ENCODE data around the gene EPS8L3. TPM values are rescaled to one million over a fixed set of nuclear protein-coding genes. Genes with fewer than 3 reads are reported as not detected.
"Not testable (repeated sequence)": the region's sequence is repeated elsewhere in the genome, so short reads cannot be mapped to it uniquely, and the experiment has no call there.

EPS8L3 gene
- total RNA-seq, 1 experiment from 2014 or later = not detected

- DNase-seq (ENCODE audit: low read depth, low spot score) = no peak
Measured at GRCh38 chr1:109768335-109768650, 4.6 kb upstream of the EPS8L3 start.

GRCh38 chr1:109767637-109768334, 4.1 kb upstream of the EPS8L3 start:
- TF ChIP-seq REST (IDR thresholded peaks at IDR 0.05; ENCODE audit: insufficient read depth in 1 of 2, low read depth in 2 of 2, low read length in 1 of 2) (no peak), POLR2AphosphoS5 (IDR thresholded peaks at IDR 0.05; ENCODE audit: low read depth, low read length) (no peak), SIN3A (IDR thresholded peaks at IDR 0.05; ENCODE audit: borderline replicate concordance, insufficient read depth, low read depth, low read length) (no peak), TCF7L2 (IDR thresholded peaks at IDR 0.05; ENCODE audit: low read depth, low read length) (no peak), CTCF (IDR thresholded peaks at IDR 0.05) (no peak)
- Histone ChIP-seq H3K27ac (ENCODE audit: low read length) (no peak overlapping the region), H3K27me3 (ENCODE audit: control insufficient read depth, insufficient read depth, low read length) (no peaks in the 10 kb centered on the region), H3K4me1 (ENCODE audit: control insufficient read depth, insufficient read depth, low read length) (peaks cover 6% of the 10 kb centered on the region; the same call in 1 of the 2 replicates), H3K4me3 (ENCODE audit: low read depth in 2 of 2, low read length in 2 of 2) (no peak overlapping the region), H3K36me3 (ENCODE audit: control insufficient read depth, insufficient read depth, low read length) (no peaks in the 10 kb centered on the region), H3K9me3 (ENCODE audit: control insufficient read depth, insufficient read depth, low read depth, low read length) (no peaks in the 10 kb centered on the region)
- BruUV-seq (replicated peaks) = no TSS peak
- intact Hi-C loops (cut with micrococcal nuclease; ENCODE audit: unreplicated experiment) (no loop called here), in situ Hi-C loops (cut with HindIII; ENCODE audit: low pct_unique_long_range_greater_than_20kb, low sequenced_read_pairs) (no loop called here)
- ATAC-seq (no peak), DNase-seq (ENCODE audit: low read depth, low spot score) (no peak)
- POLR2A ChIA-PET = no interaction called here
- CTCF ChIA-PET = interaction anchor here (0.5 kb wide), 1 partner anchor 54 kb away, joined by 3 read pairs; no protein-coding TSS in a partner anchor

More at GRCh38 chr1:109768335-109768650, 4.6 kb upstream of the EPS8L3 start:
- no peak for ATAC-seq
- in situ Hi-C loops (cut with HindIII; ENCODE audit: low pct_unique_long_range_greater_than_20kb, low sequenced_read_pairs) (no loop called here), intact Hi-C loops (cut with micrococcal nuclease; ENCODE audit: unreplicated experiment) (no loop called here)
- BruUV-seq (replicated peaks) = no TSS peak
- peaks cover 1% of the 10 kb centered on the region; the same call in 1 of the 2 replicates for H3K4me1 ChIP-seq (ENCODE audit: control insufficient read depth, insufficient read depth, low read length)
- no peaks in the 10 kb centered on the region for H3K27me3 ChIP-seq (ENCODE audit: control insufficient read depth, insufficient read depth, low read length)
- H3K36me3 ChIP-seq (ENCODE audit: control insufficient read depth, insufficient read depth, low read length) = no peaks in the 10 kb centered on the region
- H3K4me3 ChIP-seq (ENCODE audit: low read depth in 2 of 2, low read length in 2 of 2) = no peak overlapping the region
- TF ChIP-seq POLR2AphosphoS5 (IDR thresholded peaks at IDR 0.05; ENCODE audit: low read depth, low read length) (no peak), SIN3A (IDR thresholded peaks at IDR 0.05; ENCODE audit: borderline replicate concordance, insufficient read depth, low read depth, low read length) (no peak), CTCF (IDR thresholded peaks at IDR 0.05) (no peak), TCF7L2 (IDR thresholded peaks at IDR 0.05; ENCODE audit: low read depth, low read length) (no peak), REST (IDR thresholded peaks at IDR 0.05; ENCODE audit: insufficient read depth in 1 of 2, low read depth in 2 of 2, low read length in 1 of 2) (no peak)
- CTCF ChIA-PET = no interaction called here
- POLR2A ChIA-PET = no interaction called here
- H3K9me3 ChIP-seq (ENCODE audit: control insufficient read depth, insufficient read depth, low read depth, low read length) = no peaks in the 10 kb centered on the region
- H3K27ac ChIP-seq (ENCODE audit: low read length) = no peak overlapping the region

GRCh38 chr1:109766991-109767636, 3.4 kb upstream of the EPS8L3 start:
- POLR2A ChIA-PET; CTCF ChIA-PET; H3K4me1 ChIP-seq (ENCODE audit: control insufficient read depth, insufficient read depth, low read length); H3K4me3 ChIP-seq (ENCODE audit: low read depth in 2 of 2, low read length in 2 of 2); BruUV-seq (replicated peaks); in situ Hi-C loops (cut with HindIII; ENCODE audit: low pct_unique_long_range_greater_than_20kb, low sequenced_read_pairs); H3K27ac ChIP-seq (ENCODE audit: low read length); H3K36me3 ChIP-seq (ENCODE audit: control insufficient read depth, insufficient read depth, low read length); ATAC-seq; H3K27me3 ChIP-seq (ENCODE audit: control insufficient read depth, insufficient read depth, low read length); H3K9me3 ChIP-seq (ENCODE audit: control insufficient read depth, insufficient read depth, low read depth, low read length); intact Hi-C loops (cut with micrococcal nuclease; ENCODE audit: unreplicated experiment); DNase-seq (ENCODE audit: low read depth, low spot score): not testable (repeated sequence)
